ENCODE measurements around the gene TTLL5. TPM values are rescaled to one million over a fixed set of nuclear protein-coding genes. Genes with fewer than 3 reads are reported as not detected.

TTLL5 gene
- total and polyA plus RNA-seq, 9 of the 15 experiments (the other 6 are each of a cell fraction or from before 2014, with no cell fraction given) = 4.1 to 18.9 (median 12.6) TPM

GRCh38 chr14:75627406-75627805 lies 33.6 kb upstream of the TTLL5 start (continued):
- no peak for TF ChIP-seq ZFP30 (CRISPR knock-in tag; IDR thresholded peaks at IDR 0.05; ENCODE audit: borderline replicate concordance)
- TF ChIP-seq ZNF24 (IDR thresholded peaks at IDR 0.05) = no peak
- no peak for TF ChIP-seq ARHGAP35 (IDR thresholded peaks at IDR 0.05; ENCODE audit: partially characterized antibody)
- TF ChIP-seq MBD2 (IDR thresholded peaks at IDR 0.05; ENCODE audit: borderline replicate concordance, low read depth) = no peak
- no peak for TF ChIP-seq SRF (CRISPR knock-in tag; IDR thresholded peaks at IDR 0.05)

- in situ Hi-C loops (cut with MboI) = no loop called here
- POLR2A ChIA-PET = interaction anchor here (1.8 kb wide), 1 partner anchor 18 kb away, joined by 4 read pairs; no protein-coding TSS in a partner anchor
- WGBS (ENCODE audit: insufficient coverage, low coverage, missing lambda C conversion rate) = 0% methylated on average over 3 of the region's 3 CpGs
- Histone ChIP-seq H3K36me3 (ENCODE audit: control insufficient read depth, insufficient read depth, low read length) (no peaks in the 10 kb centered on the region), H3K79me2 (ENCODE audit: control insufficient read depth, insufficient read depth, low read length) (no peaks in the 10 kb centered on the region), H3K9me3 (replicated peaks; ENCODE audit: control insufficient read depth, insufficient read depth, low read depth, low read length) (no peaks in the 10 kb centered on the region), H3K27ac (ENCODE audit: extremely low read depth, low read depth, low read length) (no peak overlapping the region), H3K9me1 (ENCODE audit: control insufficient read depth, insufficient read depth, low read length) (no peaks in the 10 kb centered on the region), H3K4me1 (replicated peaks in 1 of 2; ENCODE audit: control insufficient read depth in 2 of 2, insufficient read depth in 2 of 2, low read length in 2 of 2) (no peaks in the 10 kb centered on the region), H2AFZ (ENCODE audit: low read depth, low read length) (no peak overlapping the region), H4K20me1 (replicated peaks; ENCODE audit: control insufficient read depth, insufficient read depth, low read length) (no peaks in the 10 kb centered on the region), H3K9ac (ENCODE audit: insufficient read depth in 1 of 2, low read depth in 2 of 2, low read length in 2 of 2) (no peak overlapping the region), H3K27me3 (ENCODE audit: control insufficient read depth in 2 of 2, insufficient read depth in 2 of 2, low read length in 2 of 2) (peaks cover 0 to 8% of the 10 kb centered on the region in 2 experiments; a peak in 1 of 5 replicates), H3K4me2 (ENCODE audit: insufficient read depth, low read length) (no peak overlapping the region), H3K4me3 (no peak overlapping the region)
- CTCF ChIA-PET (ENCODE audit: low intra/inter-chr PET ratio) = no interaction called here
- no peak for DNase-seq (ENCODE audit: extremely low read depth in 1 of 4, low spot score in 3 of 4)
- intact Hi-C loops (cut with micrococcal nuclease) = no loop called here
- no TSS peak for BruUV-seq (replicated peaks)
- FAIRE-seq = no peak
- no peak for ATAC-seq
- TF ChIP-seq, protein P1, sequence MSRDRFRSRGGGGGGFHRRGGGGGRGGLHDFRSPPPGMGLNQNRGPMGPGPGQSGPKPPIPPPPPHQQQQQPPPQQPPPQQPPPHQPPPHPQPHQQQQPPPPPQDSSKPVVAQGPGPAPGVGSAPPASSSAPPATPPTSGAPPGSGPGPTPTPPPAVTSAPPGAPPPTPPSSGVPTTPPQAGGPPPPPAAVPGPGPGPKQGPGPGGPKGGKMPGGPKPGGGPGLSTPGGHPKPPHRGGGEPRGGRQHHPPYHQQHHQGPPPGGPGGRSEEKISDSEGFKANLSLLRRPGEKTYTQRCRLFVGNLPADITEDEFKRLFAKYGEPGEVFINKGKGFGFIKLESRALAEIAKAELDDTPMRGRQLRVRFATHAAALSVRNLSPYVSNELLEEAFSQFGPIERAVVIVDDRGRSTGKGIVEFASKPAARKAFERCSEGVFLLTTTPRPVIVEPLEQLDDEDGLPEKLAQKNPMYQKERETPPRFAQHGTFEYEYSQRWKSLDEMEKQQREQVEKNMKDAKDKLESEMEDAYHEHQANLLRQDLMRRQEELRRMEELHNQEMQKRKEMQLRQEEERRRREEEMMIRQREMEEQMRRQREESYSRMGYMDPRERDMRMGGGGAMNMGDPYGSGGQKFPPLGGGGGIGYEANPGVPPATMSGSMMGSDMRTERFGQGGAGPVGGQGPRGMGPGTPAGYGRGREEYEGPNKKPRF (IDR thresholded peaks at IDR 0.05; ENCODE audit: low read depth, low read length) = no peak
- TF ChIP-seq RBFOX2 (IDR thresholded peaks at IDR 0.05; ENCODE audit: low read depth, low read length) (no peak), RAD21 (CRISPR knock-in tag; conservative IDR thresholded peaks at IDR 0.05 in 1 of 2, IDR thresholded peaks at IDR 0.05 in 1 of 2) (no peak), BMI1 (IDR thresholded peaks at IDR 0.05; ENCODE audit: low read length) (no peak), ZNF174 (CRISPR knock-in tag; IDR thresholded peaks at IDR 0.05) (no peak), ZNF184 (CRISPR knock-in tag; IDR thresholded peaks at IDR 0.05) (no peak), STAT5B (CRISPR knock-in tag; IDR thresholded peaks at IDR 0.05) (no peak), MAZ (CRISPR knock-in tag; conservative IDR thresholded peaks at IDR 0.05 in 1 of 2, IDR thresholded peaks at IDR 0.05 in 1 of 2) (no peak), PRDM10 (IDR thresholded peaks at IDR 0.05; ENCODE audit: partially characterized antibody) (no peak)
- TF ChIP-seq, protein P2, sequence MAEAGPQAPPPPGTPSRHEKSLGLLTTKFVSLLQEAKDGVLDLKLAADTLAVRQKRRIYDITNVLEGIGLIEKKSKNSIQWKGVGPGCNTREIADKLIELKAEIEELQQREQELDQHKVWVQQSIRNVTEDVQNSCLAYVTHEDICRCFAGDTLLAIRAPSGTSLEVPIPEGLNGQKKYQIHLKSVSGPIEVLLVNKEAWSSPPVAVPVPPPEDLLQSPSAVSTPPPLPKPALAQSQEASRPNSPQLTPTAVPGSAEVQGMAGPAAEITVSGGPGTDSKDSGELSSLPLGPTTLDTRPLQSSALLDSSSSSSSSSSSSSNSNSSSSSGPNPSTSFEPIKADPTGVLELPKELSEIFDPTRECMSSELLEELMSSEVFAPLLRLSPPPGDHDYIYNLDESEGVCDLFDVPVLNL (CRISPR knock-in tag; IDR thresholded peaks at IDR 0.05; ENCODE audit: low read depth) = no peak
These were observed 32.2 kb upstream of the TTLL5 start for GRCh38 chr14:75628816-75629215.
